Activated naive CD8-positive, alpha-beta T cell treated with anti-CD3 and anti-CD28 coated beads for 36 hours (primary cell): ENCODE results near the gene ZNF584. TPM values are rescaled to one million over a fixed set of nuclear protein-coding genes. Genes with fewer than 3 reads are reported as not detected.
"Not testable (repeated sequence)": the region's sequence is repeated elsewhere in the genome, so short reads cannot be mapped to it uniquely, and the experiment has no call there.

Source experiments
- DNase-seq: peaks from one replicate; pipeline ENCODE4 v3.0.0; 2021
- H3K27ac Mint-ChIP-seq: one replicate; pipeline ENCODE4 v1.8.0; 2022; ENCODE audit warnings: mild to moderate bottlenecking, moderate library complexity, mixed read lengths
- H3K27me3 Mint-ChIP-seq: one replicate; pipeline ENCODE4 v1.8.0; 2022; ENCODE audit warnings: mild to moderate bottlenecking, mixed read lengths
- H3K36me3 Mint-ChIP-seq: one replicate; pipeline ENCODE4 v1.8.0; 2021; ENCODE audit warnings: mild to moderate bottlenecking, mixed read lengths
- H3K4me1 Mint-ChIP-seq: one replicate; pipeline ENCODE4 v1.8.0; 2021; ENCODE audit warnings: mixed read lengths
- H3K4me3 Mint-ChIP-seq: one replicate; pipeline ENCODE4 v1.8.0; 2022; ENCODE audit warnings: mild to moderate bottlenecking, moderate library complexity, mixed read lengths
- H3K9me3 Mint-ChIP-seq: one replicate; pipeline ENCODE4 v1.8.0; 2022; ENCODE audit warnings: mixed read lengths
- total RNA-seq, 2 experiments: library from RNA; stranded (reverse); gene quantifications; one replicate each; pipeline ENCODE4 v1.2.3, GENCODE V29; 2021

ZNF584 gene
- 10 to 100 TPM; 15.1 to 17.2 TPM for total RNA-seq

GRCh38 chr19:58408152-58409009, at the start of gene ZNF584:
Gene ZNF584 (plus strand): TSS chr19:58408649. CDS start chr19:58409148, 499 bp downstream.
- peak within 1 kb of the TSS; percentile 90 for H3K4me3 Mint-ChIP-seq
- no peaks in the 10 kb centered on the region for H3K9me3 Mint-ChIP-seq
- H3K36me3 Mint-ChIP-seq, result peaks cover 14% of the 10 kb centered on the region
- peak within 1 kb of the TSS; percentile 92 for H3K27ac Mint-ChIP-seq
- no peaks in the 10 kb centered on the region for H3K27me3 Mint-ChIP-seq
- peaks cover 32% of the 10 kb centered on the region for H3K4me1 Mint-ChIP-seq
- DNase-seq, result peak; percentile 97

- H3K36me3 Mint-ChIP-seq, result no peaks in the 10 kb centered on the region
- peak overlapping the region; percentile 94 for H3K27ac Mint-ChIP-seq
- H3K9me3 Mint-ChIP-seq, result no peaks in the 10 kb centered on the region
- H3K27me3 Mint-ChIP-seq, result no peaks in the 10 kb centered on the region
- DNase-seq, result peak; percentile 65
- H3K4me1 Mint-ChIP-seq, result peaks cover 14% of the 10 kb centered on the region
- H3K4me3 Mint-ChIP-seq, result peak overlapping the region; percentile 87
Observed at GRCh38 chr19:58361900-58362271, 46.6 kb upstream of the ZNF584 start.

GRCh38 chr19:58362272-58362994, 46.0 kb upstream of the ZNF584 start, which contains the start of gene ZNF497:
Gene ZNF497 (minus strand): TSS chr19:58362751. CDS start chr19:58357635, 5,116 bp downstream.
- Mint-ChIP-seq H3K27me3 (no peaks in the 10 kb centered on the region), H3K9me3 (no peaks in the 10 kb centered on the region), H3K4me3 (peak within 1 kb of the TSS; percentile 87), H3K27ac (peak within 1 kb of the TSS; percentile 94), H3K36me3 (no peaks in the 10 kb centered on the region), H3K4me1 (peaks cover 14% of the 10 kb centered on the region)
- DNase-seq, result peak; percentile 99

GRCh38 chr19:58364146-58364545, 44.3 kb upstream of the ZNF584 start:
- Mint-ChIP-seq H3K27me3 (no peaks in the 10 kb centered on the region), H3K4me1 (peaks cover 11% of the 10 kb centered on the region), H3K4me3 (no peak overlapping the region), H3K36me3 (no peaks in the 10 kb centered on the region), H3K27ac (no peak overlapping the region), H3K9me3 (no peaks in the 10 kb centered on the region)
- DNase-seq, result no peak

GRCh38 chr19:58366585-58367430, 41.6 kb upstream of the ZNF584 start:
- H3K9me3 Mint-ChIP-seq, result no peaks in the 10 kb centered on the region
- H3K36me3 Mint-ChIP-seq, result no peaks in the 10 kb centered on the region

GRCh38 chr19:58367698-58368454, 40.6 kb upstream of the ZNF584 start:
- no peaks in the 10 kb centered on the region for H3K36me3 Mint-ChIP-seq
- no peaks in the 10 kb centered on the region for H3K27me3 Mint-ChIP-seq
- H3K27ac Mint-ChIP-seq, result no peak overlapping the region
- no peaks in the 10 kb centered on the region for H3K9me3 Mint-ChIP-seq
- H3K4me1 Mint-ChIP-seq, result peaks cover 1% of the 10 kb centered on the region
- H3K4me3 Mint-ChIP-seq, result no peak overlapping the region
- DNase-seq, result no peak

More at GRCh38 chr19:58366585-58367430, 41.6 kb upstream of the ZNF584 start:
- H3K27me3 Mint-ChIP-seq, result no peaks in the 10 kb centered on the region
- no peak for DNase-seq
- H3K4me1 Mint-ChIP-seq, result peaks cover 4% of the 10 kb centered on the region
- no peak overlapping the region for H3K27ac Mint-ChIP-seq
- H3K4me3 Mint-ChIP-seq, result no peak overlapping the region

- H3K9me3 Mint-ChIP-seq, result no peaks in the 10 kb centered on the region
Observed at GRCh38 chr19:58368561-58369360, 39.7 kb upstream of the ZNF584 start.

GRCh38 chr19:58372311-58373133, 35.9 kb upstream of the ZNF584 start:
- Mint-ChIP-seq H3K9me3 (no peaks in the 10 kb centered on the region), H3K27me3 (no peaks in the 10 kb centered on the region), H3K4me3 (no peak overlapping the region), H3K4me1 (peaks cover 3% of the 10 kb centered on the region), H3K36me3 (no peaks in the 10 kb centered on the region), H3K27ac (no peak overlapping the region)
- DNase-seq, result no peak

More at GRCh38 chr19:58368561-58369360, 39.7 kb upstream of the ZNF584 start:
- Mint-ChIP-seq H3K4me3 (no peak overlapping the region), H3K36me3 (no peaks in the 10 kb centered on the region), H3K27ac (no peak overlapping the region), H3K27me3 (no peaks in the 10 kb centered on the region), H3K4me1 (no peaks in the 10 kb centered on the region)
- DNase-seq, result no peak

GRCh38 chr19:58374200-58374599, 34.2 kb upstream of the ZNF584 start:
- peaks cover 7% of the 10 kb centered on the region for H3K4me1 Mint-ChIP-seq
- H3K27me3 Mint-ChIP-seq, result no peaks in the 10 kb centered on the region
- H3K27ac Mint-ChIP-seq, result no peak overlapping the region
- H3K9me3 Mint-ChIP-seq, result no peaks in the 10 kb centered on the region
- no peak overlapping the region for H3K4me3 Mint-ChIP-seq
- no peaks in the 10 kb centered on the region for H3K36me3 Mint-ChIP-seq
- no peak for DNase-seq

GRCh38 chr19:58376724-58377123, 31.7 kb upstream of the ZNF584 start:
- not testable (repeated sequence) for H3K36me3 Mint-ChIP-seq, DNase-seq, H3K9me3 Mint-ChIP-seq, H3K27me3 Mint-ChIP-seq, H3K27ac Mint-ChIP-seq, H3K4me3 Mint-ChIP-seq
- H3K4me1 Mint-ChIP-seq, result peaks cover 17% of the 10 kb centered on the region

- no peaks in the 10 kb centered on the region for H3K36me3 Mint-ChIP-seq
- peak overlapping the region; percentile 88 for H3K27ac Mint-ChIP-seq
- no peak for DNase-seq
- peaks cover 23% of the 10 kb centered on the region for H3K4me1 Mint-ChIP-seq
- H3K4me3 Mint-ChIP-seq, result peak overlapping the region; percentile 85
- no peaks in the 10 kb centered on the region for H3K27me3 Mint-ChIP-seq
- H3K9me3 Mint-ChIP-seq, result no peaks in the 10 kb centered on the region
Observed at GRCh38 chr19:58379246-58379645, 29.2 kb upstream of the ZNF584 start.

- H3K27ac Mint-ChIP-seq, result peak overlapping the region; percentile 88
- H3K4me3 Mint-ChIP-seq, result peak overlapping the region; percentile 85
- H3K27me3 Mint-ChIP-seq, result no peaks in the 10 kb centered on the region
- no peaks in the 10 kb centered on the region for H3K9me3 Mint-ChIP-seq
- H3K4me1 Mint-ChIP-seq, result peaks cover 21% of the 10 kb centered on the region
- DNase-seq, result no peak
- H3K36me3 Mint-ChIP-seq, result no peaks in the 10 kb centered on the region
Observed at GRCh38 chr19:58380037-58380661, 28.3 kb upstream of the ZNF584 start.
